DND-41 (cell line): Measurements from ENCODE around the gene CMTM7.

Experiments used
- ATAC-seq: fragments of 200-7000 bp; cut with Tn5 transposase; 3 replicates; pipeline ENCODE4 v1.9.1; 2021; ENCODE audit warnings: low read depth; ENCODE audit not compliant: insufficient read depth
- DNase-seq: peaks from one replicate; pipeline ENCODE4 v3.0.0-alpha.2; 2020
- H2AFZ ChIP-seq: 2 replicates; pipeline ENCODE4 v1.6.0; 2012; ENCODE audit warnings: low read depth, low read length
- H3K27ac ChIP-seq: 2 replicates; pipeline ENCODE4 v1.5.1; 2012; ENCODE audit warnings: low read length, inconsistent platforms
- H3K27me3 ChIP-seq: fragments of 200-600 bp; sonication (generic); 2 replicates; pipeline ENCODE4 v1.6.0; 2012; ENCODE audit warnings: low read length, mild to moderate bottlenecking, inconsistent platforms; ENCODE audit not compliant: insufficient read depth, poor library complexity
- H3K36me3 ChIP-seq: 2 replicates; pipeline ENCODE4 v1.5.1; 2012; ENCODE audit warnings: low read length, inconsistent platforms; ENCODE audit not compliant: insufficient read depth
- H3K4me1 ChIP-seq: 2 replicates; pipeline ENCODE4 v1.5.1; 2012; ENCODE audit warnings: mild to moderate bottlenecking, low read length; ENCODE audit not compliant: insufficient read depth
- H3K4me2 ChIP-seq: 2 replicates; pipeline ENCODE4 v1.6.0; 2012; ENCODE audit warnings: mild to moderate bottlenecking, moderate library complexity, low read length, inconsistent platforms; ENCODE audit not compliant: insufficient read depth
- H3K4me3 ChIP-seq, 2 experiments: fragments of 200-600 bp in 1 of 2; shearing (Covaris generic) in 1 of 2; 2 replicates each; pipeline ENCODE4 v1.5.1; 2012 to 2016; ENCODE audit warnings: inconsistent platforms in 2 of 2, low read length in 2 of 2, mild to moderate bottlenecking in 2 of 2, low read depth in 1 of 2, moderate library complexity in 1 of 2
- H3K79me2 ChIP-seq: 2 replicates; pipeline ENCODE4 v1.6.0; 2012; ENCODE audit warnings: low read length, inconsistent platforms; ENCODE audit not compliant: insufficient read depth
- H3K9ac ChIP-seq: 2 replicates; pipeline ENCODE4 v1.6.0; 2012; ENCODE audit warnings: low read depth, mild to moderate bottlenecking, inconsistent platforms, low read length, moderate library complexity
- H3K9me3 ChIP-seq: 2 replicates; pipeline ENCODE4 v1.5.1; 2012; ENCODE audit warnings: low read length, moderate library complexity, mild to moderate bottlenecking, inconsistent platforms; ENCODE audit not compliant: insufficient read depth, severe bottlenecking
- H4K20me1 ChIP-seq: 2 replicates; pipeline ENCODE4 v1.6.0; 2012; ENCODE audit warnings: low read length; ENCODE audit not compliant: insufficient read depth
- EZH2 ChIP-seq: IDR thresholded peaks from 3 replicates; pipeline ENCODE4 v1.6.1; 2012; ENCODE audit warnings: borderline replicate concordance, low read depth, mild to moderate bottlenecking, moderate library complexity, low read length, inconsistent platforms; ENCODE audit not compliant: severe bottlenecking
- TF ChIP-seq, protein P1 (sequence below): IDR thresholded peaks from 2 replicates; pipeline ENCODE4 v1.5.1; 2012; ENCODE audit warnings: borderline replicate concordance, low read length, moderate library complexity, mild to moderate bottlenecking; ENCODE audit not compliant: poor library complexity, severe bottlenecking; ENCODE audit errors: extremely low read depth

Gene CMTM7

DNA sequence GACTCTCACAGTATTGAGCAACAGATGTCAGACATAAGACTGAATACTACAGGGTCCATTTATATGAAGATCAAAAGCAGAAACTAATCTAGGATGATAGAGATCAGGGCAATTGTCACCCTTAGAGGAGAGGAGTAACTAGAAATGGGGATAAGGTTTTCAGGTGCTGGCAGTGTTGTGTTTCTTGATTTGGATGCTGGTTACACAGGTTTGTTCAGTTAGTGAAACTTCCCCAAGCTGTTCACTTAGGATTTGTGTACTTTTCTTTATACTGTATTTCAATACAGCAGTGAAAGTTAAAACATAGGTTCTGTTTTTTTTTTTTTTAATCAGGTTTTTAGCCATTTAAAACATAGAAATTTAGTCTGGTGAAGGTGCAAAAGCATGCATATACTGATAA, 39.1 kb upstream of the CMTM7 start:
- Histone ChIP-seq H3K27me3 (no peaks in the 10 kb centered on the region), H3K9ac (no peak overlapping the region), H4K20me1 (no peaks in the 10 kb centered on the region), H3K4me1 (no peaks in the 10 kb centered on the region; the same call in 1 of the 2 replicates), H3K36me3 (no peaks in the 10 kb centered on the region), H3K9me3 (no peaks in the 10 kb centered on the region), H3K4me3 (no peak overlapping the region), H2AFZ (no peak overlapping the region), H3K4me2 (no peak overlapping the region), H3K27ac (no peak overlapping the region), H3K79me2 (no peaks in the 10 kb centered on the region)
- no peak for DNase-seq
- ATAC-seq, result no peak
- no peak for TF ChIP-seq EZH2
- TF ChIP-seq, protein P1, sequence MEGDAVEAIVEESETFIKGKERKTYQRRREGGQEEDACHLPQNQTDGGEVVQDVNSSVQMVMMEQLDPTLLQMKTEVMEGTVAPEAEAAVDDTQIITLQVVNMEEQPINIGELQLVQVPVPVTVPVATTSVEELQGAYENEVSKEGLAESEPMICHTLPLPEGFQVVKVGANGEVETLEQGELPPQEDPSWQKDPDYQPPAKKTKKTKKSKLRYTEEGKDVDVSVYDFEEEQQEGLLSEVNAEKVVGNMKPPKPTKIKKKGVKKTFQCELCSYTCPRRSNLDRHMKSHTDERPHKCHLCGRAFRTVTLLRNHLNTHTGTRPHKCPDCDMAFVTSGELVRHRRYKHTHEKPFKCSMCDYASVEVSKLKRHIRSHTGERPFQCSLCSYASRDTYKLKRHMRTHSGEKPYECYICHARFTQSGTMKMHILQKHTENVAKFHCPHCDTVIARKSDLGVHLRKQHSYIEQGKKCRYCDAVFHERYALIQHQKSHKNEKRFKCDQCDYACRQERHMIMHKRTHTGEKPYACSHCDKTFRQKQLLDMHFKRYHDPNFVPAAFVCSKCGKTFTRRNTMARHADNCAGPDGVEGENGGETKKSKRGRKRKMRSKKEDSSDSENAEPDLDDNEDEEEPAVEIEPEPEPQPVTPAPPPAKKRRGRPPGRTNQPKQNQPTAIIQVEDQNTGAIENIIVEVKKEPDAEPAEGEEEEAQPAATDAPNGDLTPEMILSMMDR, result no peak

DNA sequence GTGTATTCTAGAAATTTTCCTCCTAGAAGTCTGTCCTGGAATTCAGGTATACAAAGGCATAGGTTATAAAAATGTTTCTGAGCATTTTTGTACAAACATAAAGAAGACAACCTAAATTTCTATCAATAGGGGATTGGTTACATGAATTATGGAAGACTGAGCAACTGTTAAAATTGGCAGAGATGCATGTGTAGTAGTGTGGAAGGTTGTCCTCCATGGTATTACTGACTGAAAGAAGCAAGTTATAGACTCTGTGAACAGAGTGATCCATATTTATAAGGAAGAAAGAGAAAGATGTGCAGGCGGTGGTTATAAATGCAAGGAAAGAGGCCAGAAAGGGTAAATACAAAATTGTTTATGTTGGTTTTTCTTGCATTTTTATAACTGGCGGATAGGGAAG, 38.3 kb upstream of the CMTM7 start:
- H3K79me2 ChIP-seq, result no peaks in the 10 kb centered on the region
- H3K4me2 ChIP-seq, result no peak overlapping the region
- no peak overlapping the region for H3K4me3 ChIP-seq
- no peaks in the 10 kb centered on the region for H3K4me1 ChIP-seq
- H3K36me3 ChIP-seq, result no peaks in the 10 kb centered on the region
- no peak for TF ChIP-seq EZH2
- TF ChIP-seq, protein P1, result no peak
- no peaks in the 10 kb centered on the region for H3K27me3 ChIP-seq
- no peak for ATAC-seq
- no peak overlapping the region for H2AFZ ChIP-seq
- no peaks in the 10 kb centered on the region for H4K20me1 ChIP-seq
- DNase-seq, result no peak
- no peak overlapping the region for H3K9ac ChIP-seq
- H3K27ac ChIP-seq, result no peak overlapping the region
- no peaks in the 10 kb centered on the region for H3K9me3 ChIP-seq

DNA sequence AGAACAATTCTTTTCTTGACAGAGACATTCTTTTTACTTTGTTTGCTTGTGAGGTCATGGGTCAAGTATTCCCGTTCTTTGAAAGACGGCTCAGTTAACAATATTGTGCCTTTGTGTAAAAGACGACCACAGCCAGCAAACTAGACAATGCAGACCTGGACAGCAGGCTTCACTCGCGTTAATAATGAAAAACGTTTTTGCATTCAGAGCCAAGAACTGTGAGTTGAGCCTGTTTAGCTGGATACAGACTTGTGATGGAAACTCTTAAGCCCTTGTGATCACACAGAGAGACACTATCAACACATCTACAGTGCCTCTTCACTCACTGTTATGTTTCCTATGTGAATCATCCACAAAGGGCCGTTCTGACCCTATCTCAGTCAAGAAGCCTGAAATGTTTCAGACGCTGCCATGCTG, 37.3 kb upstream of the CMTM7 start:
- TF ChIP-seq, protein P1, result no peak
- TF ChIP-seq EZH2, result no peak
- Histone ChIP-seq H2AFZ (no peak overlapping the region), H4K20me1 (no peaks in the 10 kb centered on the region), H3K9ac (no peak overlapping the region), H3K27me3 (no peaks in the 10 kb centered on the region), H3K79me2 (no peaks in the 10 kb centered on the region), H3K9me3 (no peaks in the 10 kb centered on the region), H3K4me2 (no peak overlapping the region), H3K27ac (no peak overlapping the region), H3K4me3 (no peak overlapping the region), H3K4me1 (no peaks in the 10 kb centered on the region), H3K36me3 (no peaks in the 10 kb centered on the region)
- ATAC-seq (no peak), DNase-seq (no peak)

DNA sequence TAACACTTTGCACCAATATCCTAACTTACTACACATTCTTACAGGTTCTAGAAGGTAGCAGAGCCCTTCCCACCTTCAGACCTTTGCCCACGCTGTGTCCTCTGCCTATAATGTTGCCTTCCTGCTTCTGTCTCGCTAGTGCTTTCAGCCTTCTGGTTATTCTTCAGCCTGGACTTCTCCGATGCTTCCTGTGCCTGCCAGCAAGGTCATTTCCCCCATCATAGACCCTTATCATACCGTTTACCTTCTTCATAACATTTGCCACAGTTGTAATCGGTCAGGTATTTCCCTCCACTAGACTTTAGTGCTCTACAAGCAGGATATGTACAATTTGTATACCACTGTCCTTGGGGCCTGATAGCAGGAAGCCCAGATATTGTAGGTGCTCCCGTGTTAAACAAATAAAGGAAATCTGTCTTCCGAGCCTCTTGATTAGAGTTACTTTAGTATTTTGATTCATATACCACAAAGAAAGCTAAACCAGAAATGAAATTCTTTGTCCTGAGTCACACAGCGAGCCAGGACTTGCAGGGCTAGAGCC, 35.8 kb upstream of the CMTM7 start:
- no peak overlapping the region for H3K9ac ChIP-seq
- H3K79me2 ChIP-seq, result no peaks in the 10 kb centered on the region
- H4K20me1 ChIP-seq, result no peaks in the 10 kb centered on the region
- no peaks in the 10 kb centered on the region for H3K36me3 ChIP-seq
- ATAC-seq, result no peak
- TF ChIP-seq, protein P1, result no peak
- TF ChIP-seq EZH2, result no peak
- no peak overlapping the region for H3K4me3 ChIP-seq
- DNase-seq, result no peak
- no peak overlapping the region for H3K4me2 ChIP-seq
- H3K27ac ChIP-seq, result no peak overlapping the region
- no peak overlapping the region for H2AFZ ChIP-seq
- no peaks in the 10 kb centered on the region for H3K4me1 ChIP-seq
- H3K27me3 ChIP-seq, result no peaks in the 10 kb centered on the region
- H3K9me3 ChIP-seq, result no peaks in the 10 kb centered on the region
